HG02970 (cell line): ENCODE data around the gene CLDND1.
"Not testable (repeated sequence)": the region's sequence is repeated elsewhere in the genome, so short reads cannot be mapped to it uniquely, and the experiment has no call there.

Experiments used
- ATAC-seq: cut with Tn5 transposase; IDR thresholded peaks from one replicate; pipeline ENCODE4 v1.9.1; 2021; ENCODE audit warnings: mild to moderate bottlenecking, moderate library complexity, moderate number of reproducible peaks; ENCODE audit not compliant: unreplicated experiment, low FRiP score

Gene CLDND1

GRCh38 chr3:98522544-98523281 is at the start of gene CLDND1:
Gene CLDND1, minus strand, starts transcription at chr3:98522902. Its CDS starts 1,478 bp downstream, at chr3:98521424.
- peak; percentile 96 for ATAC-seq

GRCh38 chr3:98568402-98568801 is 45.7 kb upstream of the CLDND1 start:
- no peak for ATAC-seq

DNA sequence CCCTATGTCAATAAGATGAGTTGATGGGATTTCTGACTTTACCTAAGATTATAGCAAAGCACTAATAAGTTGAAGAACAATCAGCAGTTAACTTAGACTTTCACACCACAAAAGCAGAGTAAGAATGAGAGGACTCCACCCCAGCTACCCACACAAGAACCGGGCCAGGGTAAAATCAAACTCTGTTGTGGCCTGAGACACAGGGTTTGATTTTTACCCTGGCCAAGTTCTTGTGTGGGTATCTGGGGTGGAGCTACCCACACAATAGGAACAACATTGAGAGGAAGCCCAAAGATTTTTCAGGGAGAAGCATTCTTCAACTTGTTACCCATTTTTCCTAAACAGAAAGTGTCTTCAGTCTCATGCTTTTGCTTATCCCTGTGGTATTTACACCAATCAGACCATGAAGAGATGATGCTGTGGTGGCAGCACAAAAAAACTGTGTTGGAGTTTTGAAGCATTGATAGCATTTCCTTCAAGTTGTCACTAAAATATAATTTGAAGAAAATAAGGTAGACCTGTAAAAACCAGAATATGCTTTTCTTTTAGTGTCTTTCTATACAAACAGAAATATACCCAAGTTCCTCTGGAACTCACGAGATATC is 45.1 kb upstream of the CLDND1 start:
- ATAC-seq, result no peak

- ATAC-seq, result no peak
Observed at GRCh38 chr3:98565843-98566242, 43.1 kb upstream of the CLDND1 start.

DNA sequence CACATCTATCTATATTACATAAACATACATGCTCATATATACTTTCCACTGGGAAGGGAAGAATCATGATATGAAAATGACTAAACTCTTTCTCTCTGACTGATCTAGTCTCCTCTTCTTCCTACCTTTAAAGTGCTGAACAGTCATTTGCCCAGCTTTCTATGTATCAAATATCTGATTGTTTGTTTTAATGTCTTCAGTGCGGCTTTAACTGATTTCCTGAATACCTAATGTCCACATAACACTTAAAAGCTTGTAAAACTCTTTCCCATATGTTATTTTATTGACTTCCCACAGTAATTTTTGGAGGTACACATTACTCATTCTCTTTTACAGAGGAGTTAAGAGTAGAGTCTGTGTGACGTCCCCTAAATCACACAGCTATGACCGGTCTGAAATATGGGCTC is 42.5 kb upstream of the CLDND1 start:
- ATAC-seq, result no peak

GRCh38 chr3:98564282-98565005 is 41.7 kb upstream of the CLDND1 start:
- ATAC-seq, result peak; percentile 9

DNA sequence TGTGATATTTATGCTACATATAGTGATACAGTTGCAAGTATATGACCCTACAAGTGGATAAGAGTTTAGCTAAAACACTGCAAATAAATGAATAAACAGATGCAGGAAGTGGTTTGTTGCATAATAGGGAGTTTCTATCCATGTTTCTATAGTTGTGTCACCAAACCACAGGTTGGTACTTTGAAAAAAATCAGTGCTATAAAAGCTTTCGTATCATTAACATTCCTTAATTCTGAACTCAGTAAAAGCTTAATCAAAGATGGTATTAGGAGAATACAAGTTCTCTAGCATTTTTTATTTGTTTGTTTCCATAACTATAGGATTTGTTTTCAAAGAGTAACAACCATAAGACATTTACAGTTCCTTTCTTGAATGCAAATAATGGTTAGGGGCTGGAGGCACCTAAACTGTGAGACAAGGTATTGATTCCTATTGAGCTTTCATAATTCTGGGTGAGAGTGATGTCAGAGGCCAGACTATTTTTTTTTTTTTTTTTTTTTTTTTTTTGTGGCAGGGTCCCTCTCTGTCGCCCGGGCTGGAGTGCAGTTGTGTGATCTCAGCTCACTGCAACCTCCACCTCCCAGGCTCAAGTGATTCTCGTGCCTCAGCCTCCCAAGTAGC is 41.1 kb upstream of the CLDND1 start:
- peak; percentile 58 for ATAC-seq

- ATAC-seq, result no peak
Observed at GRCh38 chr3:98561727-98562521, 39.2 kb upstream of the CLDND1 start.

- ATAC-seq, result no peak
Observed at GRCh38 chr3:98560911-98561310, 38.2 kb upstream of the CLDND1 start.

- not testable (repeated sequence) for ATAC-seq
Observed at GRCh38 chr3:98559769-98560168, 37.1 kb upstream of the CLDND1 start.

DNA sequence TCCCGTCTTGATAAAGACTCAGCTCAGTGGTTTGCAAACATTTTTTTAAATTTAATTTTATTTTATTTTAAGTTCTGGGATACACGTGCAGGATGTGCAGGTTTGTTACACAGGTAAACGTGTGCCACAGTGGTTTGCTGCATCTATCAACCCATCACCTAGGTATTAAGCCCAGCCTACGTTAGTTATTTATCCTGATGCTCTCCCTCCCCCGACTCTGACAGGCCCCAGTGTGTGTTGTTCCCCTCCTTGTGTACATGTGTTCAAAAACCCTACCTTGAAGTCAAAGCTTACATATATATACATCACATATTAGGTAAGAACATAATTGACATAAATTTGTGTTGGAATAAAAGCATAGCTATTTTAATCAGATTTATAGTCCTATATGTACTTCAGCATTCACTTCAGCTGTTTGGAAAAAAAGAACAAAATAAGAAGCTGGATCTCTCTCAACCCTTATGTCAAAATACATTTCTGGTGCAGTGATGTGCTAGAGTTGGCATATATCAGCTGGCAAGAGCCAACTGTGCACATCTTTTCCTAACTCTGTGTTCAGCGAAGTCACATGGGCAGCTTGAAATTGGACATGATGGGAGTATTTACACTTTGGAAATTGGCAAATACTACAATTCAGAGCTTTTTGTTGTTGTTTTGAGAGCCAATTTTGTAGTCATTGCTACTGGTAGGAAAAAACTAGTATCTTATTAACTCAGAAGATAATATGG is 35.6 kb upstream of the CLDND1 start:
- no peak for ATAC-seq

DNA sequence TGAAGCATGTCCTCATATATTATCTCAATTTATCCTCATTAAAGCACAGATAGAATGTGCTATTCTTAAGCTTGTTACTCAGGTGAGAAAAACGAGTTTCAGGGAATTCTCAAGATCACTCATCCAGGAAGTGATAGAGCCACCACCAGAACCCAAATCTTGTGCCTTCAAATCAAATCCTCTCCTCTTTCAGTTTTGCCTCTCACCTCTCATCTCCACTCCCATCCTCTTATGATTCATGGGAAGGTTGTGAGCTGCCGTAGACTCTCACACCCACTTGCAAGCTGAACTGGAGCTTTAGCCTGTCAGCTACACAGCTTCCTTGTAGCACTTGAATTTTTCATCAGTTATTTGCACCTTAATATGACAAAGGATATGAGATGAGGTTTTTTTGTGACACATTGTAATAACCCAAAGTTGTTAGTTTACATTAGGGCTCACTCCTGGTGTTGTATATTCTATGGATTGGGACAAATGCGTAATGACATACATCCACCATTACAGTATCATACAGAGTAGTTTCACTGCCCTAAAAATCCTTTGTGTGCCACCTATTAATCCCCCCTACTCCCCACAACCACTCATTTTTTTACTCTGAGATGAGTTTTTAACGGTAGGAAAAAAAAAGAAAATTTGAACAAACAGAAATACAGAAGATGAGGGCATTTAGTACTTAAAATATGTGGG is 34.8 kb upstream of the CLDND1 start:
- no peak for ATAC-seq

GRCh38 chr3:98556164-98557130 is 33.7 kb upstream of the CLDND1 start:
- peak; percentile 79 for ATAC-seq

DNA sequence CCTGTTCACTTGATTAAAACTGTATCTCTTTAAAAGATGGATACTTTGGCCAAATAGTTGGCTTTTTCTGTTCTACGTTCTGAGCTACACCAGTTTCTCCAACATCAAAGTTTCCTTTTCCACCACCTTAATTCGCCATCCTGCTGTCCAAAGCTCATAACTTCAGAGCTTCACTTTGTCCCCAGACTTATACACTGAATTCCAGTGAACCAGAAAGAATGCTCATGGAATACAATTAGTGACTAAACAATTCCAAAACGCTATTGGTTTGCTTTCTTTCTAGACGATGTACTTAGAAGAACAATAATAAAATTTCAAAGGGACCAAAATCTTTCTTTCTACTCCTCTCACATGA is 32.3 kb upstream of the CLDND1 start:
- no peak for ATAC-seq

- ATAC-seq, result no peak
Observed at GRCh38 chr3:98554580-98554979, 31.9 kb upstream of the CLDND1 start.

GRCh38 chr3:98553753-98554152 is 31.1 kb upstream of the CLDND1 start:
- no peak for ATAC-seq

DNA sequence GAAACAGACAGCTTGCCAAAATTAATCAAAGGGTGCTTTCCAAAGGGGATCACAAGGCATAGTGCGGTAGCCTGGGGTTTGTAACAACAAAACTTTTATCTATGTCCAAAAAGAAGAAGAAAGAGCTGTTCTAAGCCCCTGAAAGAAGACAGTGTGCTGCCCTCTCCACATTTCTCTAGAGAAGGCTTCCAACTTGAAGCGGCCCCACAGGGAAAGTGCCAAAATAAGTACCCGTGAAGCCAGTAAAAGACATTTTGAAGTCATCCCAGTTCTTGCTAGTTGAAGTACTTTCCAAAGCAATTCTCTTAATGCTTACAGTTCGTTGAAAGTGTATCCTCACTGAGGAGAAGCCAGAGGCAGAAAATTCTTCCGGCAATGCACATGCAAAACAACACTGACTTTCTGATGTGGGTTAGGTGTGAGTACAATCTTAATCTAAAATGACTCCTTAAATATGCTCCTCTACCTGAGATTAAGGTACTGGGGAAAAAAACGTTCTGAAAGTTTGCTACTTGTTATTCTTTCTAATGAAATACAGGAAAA is 30.4 kb upstream of the CLDND1 start:
- ATAC-seq, result no peak
